Adrenal gland (tissue), 12 donors: Measurements from ENCODE around the gene ALG12. TPM values are rescaled to one million over a fixed set of nuclear protein-coding genes. Genes with fewer than 3 reads are reported as not detected.
A peak's percentile ranks its signal among the peaks of the same experiment; 100 is the strongest.

Experiments used
- DNase-seq, 7 donors: peaks; one replicate each; pipeline ENCODE4 v3.0.0-alpha.2; 2019 to 2020
- H3K27ac ChIP-seq, 5 donors: fragments of 200-600 bp; sonication (generic) in 4 of 5; 1 replicate in 3 of 5; 2 replicates in 2 of 5; pipeline versions ENCODE4 v1.5.1 to v1.8.0; 2016 to 2020; ENCODE audit warnings: mild to moderate bottlenecking in 1 of 5
- H3K27me3 ChIP-seq: fragments of 200-600 bp; 2 replicates; pipeline ENCODE4 v1.8.0; 2021
- H3K36me3 ChIP-seq, 2 donors: fragments of 200-600 bp; replicated peaks in 1 of 2; 1 replicate in 1 of 2; 2 replicates in 1 of 2; pipeline versions ENCODE4 v1.5.1 to v1.8.0; 2018 to 2022
- H3K4me1 ChIP-seq, 2 donors: fragments of 200-600 bp; replicated peaks in 1 of 2; 1 replicate in 1 of 2; 2 replicates in 1 of 2; pipeline versions ENCODE4 v1.5.1 to v1.8.0; 2018 to 2021
- H3K4me3 ChIP-seq, 4 donors: fragments of 200-600 bp; sonication (generic) in 3 of 4; one replicate each; pipeline ENCODE4 v1.5.1; 2016 to 2018
- H3K9me3 ChIP-seq, 3 donors: fragments of 200-600 bp; sonication (generic) in 1 of 3; replicated peaks in 1 of 3; 1 replicate in 2 of 3; 2 replicates in 1 of 3; pipeline versions ENCODE4 v1.5.1 to v1.8.0; 2016 to 2021
- CTCF ChIP-seq, 6 experiments: fragments of 450-650 bp in 4 of 6; fragments of 200-600 bp in 2 of 6; sonication (generic) in 1 of 6; IDR thresholded peaks; 1 replicate in 5 of 6; 2 replicates in 1 of 6; pipeline versions ENCODE4 v1.5.1 to v1.8.0; 2016 to 2021; ENCODE audit warnings: antibody characterized with exemption in 6 of 6, mild to moderate bottlenecking in 2 of 6, moderate library complexity in 1 of 6
- POLR2A ChIP-seq, 2 donors: fragments of 450-650 bp; IDR thresholded peaks; one replicate each; pipeline ENCODE4 v1.6.1; 2017; ENCODE audit warnings: antibody characterized with exemption in 2 of 2, mild to moderate bottlenecking in 2 of 2, moderate library complexity in 1 of 2
- WGBS, 4 donors: extraction: QIAGEN DNeasy Blood & Tissue Kit in 2 of 4; methylation state at CpG; one replicate each; pipeline versions ENCODE4 v1.1.5 to v1.1.7; 2013 to 2017; 5-methylcytosine and 5-hydroxymethylcytosine counted together
- intact Hi-C, 2 donors: fragments of 100-400 bp; cut with DNase I; formaldehyde crosslinking; loops; one replicate each; pipeline versions ENCODE4 v1.14.1 to v1.15.0; 2022 to 2023
- polyA plus RNA-seq, 3 donors: library from polyadenylated mRNA; stranded (reverse); fragments of 200-250 nt in 2 of 3; fragments of 350-450 nt in 1 of 3; fragmentation: Illumina TruSeq in 1 of 3; extraction: RNeasy Lipid Tissue Mini Kit (QIAGEN cat#74804) in 1 of 3; gene quantifications; one replicate each; pipeline ENCODE4 v1.2.3, GENCODE V29; 2013 to 2014
- total RNA-seq, 9 donors: library from RNA; depleted of rRNA in 4 of 9; stranded (reverse); fragments of >200 nt in 4 of 9; fragments of 120-200 nt in 1 of 9; fragmentation: NEBNext Ultra II Directional in 1 of 9; extraction: Animal tissue kit (Norgen Biotek cat#: 25700) in 1 of 9; gene quantifications; one replicate each; pipeline versions ENCODE4 v1.1.0 to v1.2.4, GENCODE V29; 2013 to 2023
- donor health status: healthy with polysubstance abuse.
- donor health status: Bipolar disorder and iron deficiency.
- donor health status: DM: yes; HTN: yes; CAD: no.
- donor health status: DM: no; HTN: no; CAD: no.
- donor health status: DM: no; HTN: no; CAD: no.
- donor health status: DM: yes; HTN: yes; CAD: no.

ALG12 gene
- total and polyA plus RNA-seq, 12 donors: 6.4 to 33.6 (median 18.9) TPM

- Histone ChIP-seq H3K4me3 (no peak overlapping the region), H3K4me1 (peaks cover 8 to 27% of the 10 kb centered on the region in 2 donors), H3K27ac (no peak overlapping the region), H3K9me3 (no peaks in the 10 kb centered on the region), H3K36me3 (peaks cover 0 to 4% of the 10 kb centered on the region in 2 donors), H3K27me3 (no peaks in the 10 kb centered on the region)
- peak in 2 of 7 donors; percentile 10 to 22 for DNase-seq
- whole genome bisulfite sequencing, 4 donors: 84 to 94% (median 92%) methylated on average over 6 to 12 of the region's 12 CpGs
- TF ChIP-seq CTCF (IDR thresholded peaks at IDR 0.05) (no peak), POLR2A (IDR thresholded peaks at IDR 0.05) (no peak)
- intact Hi-C loops: no loop called here
These were observed 39.7 kb upstream of the ALG12 start for GRCh38 chr22:49957826-49958365.

- TF ChIP-seq CTCF (IDR thresholded peaks at IDR 0.05): no peak
- no peak for TF ChIP-seq POLR2A (IDR thresholded peaks at IDR 0.05)
- 89 to 93% (median 92%) methylated on average over 18 to 20 of the region's 20 CpGs for WGBS, 4 donors
- Histone ChIP-seq H3K36me3 (no peaks in the 10 kb centered on the region), H3K9me3 (no peaks in the 10 kb centered on the region), H3K27ac (peak overlapping the region in 1 of 5 donors; percentile 59), H3K4me3 (no peak overlapping the region), H3K27me3 (no peaks in the 10 kb centered on the region), H3K4me1 (peaks cover 4 to 25% of the 10 kb centered on the region in 2 donors)
- peak in 2 of 7 donors; percentile 13 to 15 for DNase-seq
- intact Hi-C loops: no loop called here
These were observed 38.9 kb upstream of the ALG12 start for GRCh38 chr22:49956914-49957825.

GRCh38 chr22:49956418-49956770 is 38.2 kb upstream of the ALG12 start:
- no peaks in the 10 kb centered on the region for H3K27me3 ChIP-seq
- H3K27ac ChIP-seq: peak overlapping the region in 1 of 5 donors; percentile 81
- no peaks in the 10 kb centered on the region for H3K9me3 ChIP-seq
- no peak overlapping the region for H3K4me3 ChIP-seq
- intact Hi-C loops: no loop called here
- WGBS, 4 donors: 83 to 89% (median 85%) methylated on average over 6 to 15 of the region's 15 CpGs
- no peak for TF ChIP-seq POLR2A (IDR thresholded peaks at IDR 0.05)
- TF ChIP-seq CTCF (IDR thresholded peaks at IDR 0.05): no peak
- no peaks in the 10 kb centered on the region for H3K36me3 ChIP-seq
- H3K4me1 ChIP-seq: peaks cover 4 to 25% of the 10 kb centered on the region in 2 donors
- no peak for DNase-seq

GRCh38 chr22:49955581-49956417 is 37.6 kb upstream of the ALG12 start:
- Histone ChIP-seq H3K27ac (peak overlapping the region in 1 of 5 donors; percentile 81), H3K4me3 (no peak overlapping the region), H3K36me3 (no peaks in the 10 kb centered on the region), H3K27me3 (no peaks in the 10 kb centered on the region), H3K4me1 (peaks cover 4 to 25% of the 10 kb centered on the region in 2 donors), H3K9me3 (no peaks in the 10 kb centered on the region)
- intact Hi-C loops: no loop called here
- WGBS, 4 donors: 91 to 97% (median 92%) methylated on average over 6 to 22 of the region's 22 CpGs
- TF ChIP-seq CTCF (IDR thresholded peaks at IDR 0.05) (no peak), POLR2A (IDR thresholded peaks at IDR 0.05) (no peak)
- DNase-seq: no peak
